Adipose tissue (tissue), 3 donors: ENCODE results near the gene MAP2K7. TPM values are rescaled to one million over a fixed set of nuclear protein-coding genes. Genes with fewer than 3 reads are reported as not detected.

Source experiments
- H3K27ac ChIP-seq: one replicate; pipeline ENCODE4 v1.5.1; 2013; ENCODE audit warnings: low read depth, low read length
- WGBS, 3 donors: extraction: QIAGEN DNeasy Blood & Tissue Kit; methylation state at CpG; one replicate each; pipeline ENCODE4 v1.1.7; 2013; 5-methylcytosine and 5-hydroxymethylcytosine counted together
- polyA plus RNA-seq, 3 donors: library from polyadenylated mRNA; stranded (reverse); fragments of 200-250 nt; gene quantifications; one replicate each; pipeline ENCODE4 v1.2.3, GENCODE V29; 2013
- donor health status: healthy with polysubstance abuse.
- donor health status: Bipolar disorder and iron deficiency.
- donor health status: healthy.

MAP2K7 gene
- polyA plus RNA-seq, 3 donors: 15.3 to 33.0 (median 20.4) TPM

GRCh38 chr19:7901337-7901736 is 2.3 kb upstream of the MAP2K7 start:
- 83 to 94% (median 92%) methylated on average over 7 of the region's 7 CpGs for WGBS, 3 donors
- H3K27ac ChIP-seq: no peak overlapping the region

- WGBS, 3 donors: 5 to 21% (median 10%) methylated on average over 20 of the region's 20 CpGs
- H3K27ac ChIP-seq: no peak overlapping the region
Observed at GRCh38 chr19:7902796-7903243, 857 bp upstream of the MAP2K7 start.

GRCh38 chr19:7904074-7905020 is 670 bp downstream of the MAP2K7 start:
- WGBS, 3 donors: 11 to 17% (median 13%) methylated on average over 36 to 57 of the region's 68 CpGs
- no peak overlapping the region for H3K27ac ChIP-seq

GRCh38 chr19:7905268-7905667 is 1.6 kb downstream of the MAP2K7 start:
- WGBS, 3 donors: 68 to 72% (median 72%) methylated on average over 10 of the region's 10 CpGs
- H3K27ac ChIP-seq: no peak overlapping the region

- WGBS, 3 donors: 78 to 93% (median 91%) methylated on average over 10 of the region's 10 CpGs
- no peak overlapping the region for H3K27ac ChIP-seq
Observed at GRCh38 chr19:7905859-7906258, 2.2 kb downstream of the MAP2K7 start.

GRCh38 chr19:7907122-7907521 is 3.4 kb downstream of the MAP2K7 start:
- H3K27ac ChIP-seq: no peak overlapping the region
- WGBS, 3 donors: 92 to 97% (median 94%) methylated on average over 18 to 19 of the region's 19 CpGs

- no peak overlapping the region for H3K27ac ChIP-seq
- 89 to 93% (median 92%) methylated on average over 11 of the region's 11 CpGs for WGBS, 3 donors
Observed at GRCh38 chr19:7907544-7907943, 3.9 kb downstream of the MAP2K7 start.

GRCh38 chr19:7908078-7908699 is 4.5 kb downstream of the MAP2K7 start:
- 76 to 87% (median 84%) methylated on average over 14 of the region's 14 CpGs for WGBS, 3 donors
- no peak overlapping the region for H3K27ac ChIP-seq

- WGBS, 3 donors: 86 to 94% (median 88%) methylated on average over 16 to 19 of the region's 19 CpGs
- no peak overlapping the region for H3K27ac ChIP-seq
Observed at GRCh38 chr19:7908742-7909461, 5.2 kb downstream of the MAP2K7 start.

GRCh38 chr19:7909471-7910067 is 5.9 kb downstream of the MAP2K7 start:
- 92 to 96% (median 95%) methylated on average over 12 to 21 of the region's 21 CpGs for WGBS, 3 donors
- H3K27ac ChIP-seq: no peak overlapping the region

GRCh38 chr19:7910321-7911161 is 6.9 kb downstream of the MAP2K7 start:
- 91 to 93% (median 93%) methylated on average over 50 to 54 of the region's 54 CpGs for WGBS, 3 donors
- no peak overlapping the region for H3K27ac ChIP-seq

- H3K27ac ChIP-seq: no peak overlapping the region
Observed at GRCh38 chr19:7911508-7912143, 7.9 kb downstream of the MAP2K7 start.

GRCh38 chr19:7912144-7912696 is 8.5 kb downstream of the MAP2K7 start:
- WGBS, 3 donors: 89 to 96% (median 89%) methylated on average over 23 to 31 of the region's 31 CpGs

More at GRCh38 chr19:7911508-7912143, 7.9 kb downstream of the MAP2K7 start:
- WGBS, 3 donors: 88 to 92% (median 90%) methylated on average over 17 to 18 of the region's 18 CpGs

GRCh38 chr19:7912697-7913564 is 9.3 kb downstream of the MAP2K7 start:
- WGBS, 3 donors: 92 to 93% (median 92%) methylated on average over 35 to 39 of the region's 39 CpGs
- H3K27ac ChIP-seq: no peak overlapping the region

More at GRCh38 chr19:7912144-7912696, 8.5 kb downstream of the MAP2K7 start:
- H3K27ac ChIP-seq: no peak overlapping the region

GRCh38 chr19:7913652-7914051 is 10.0 kb downstream of the MAP2K7 start:
- WGBS, 3 donors: 83 to 90% (median 90%) methylated on average over 10 of the region's 10 CpGs

GRCh38 chr19:7914099-7914498 is 10.4 kb downstream of the MAP2K7 start:
- whole genome bisulfite sequencing, 3 donors: 59 to 61% (median 61%) methylated on average over 12 of the region's 12 CpGs
- H3K27ac ChIP-seq: no peak overlapping the region

More at GRCh38 chr19:7913652-7914051, 10.0 kb downstream of the MAP2K7 start:
- no peak overlapping the region for H3K27ac ChIP-seq
